HG03066 (cell line): Measurements from ENCODE around the gene ARNT2.

ENCODE experiments used
- ATAC-seq: cut with Tn5 transposase; IDR thresholded peaks from one replicate; pipeline ENCODE4 v1.9.1; 2021; ENCODE audit warnings: low read depth; ENCODE audit not compliant: unreplicated experiment

ARNT2 gene

GRCh38 chr15:80587816-80588456, 183.8 kb downstream of the ARNT2 start:
- no peak for ATAC-seq

DNA sequence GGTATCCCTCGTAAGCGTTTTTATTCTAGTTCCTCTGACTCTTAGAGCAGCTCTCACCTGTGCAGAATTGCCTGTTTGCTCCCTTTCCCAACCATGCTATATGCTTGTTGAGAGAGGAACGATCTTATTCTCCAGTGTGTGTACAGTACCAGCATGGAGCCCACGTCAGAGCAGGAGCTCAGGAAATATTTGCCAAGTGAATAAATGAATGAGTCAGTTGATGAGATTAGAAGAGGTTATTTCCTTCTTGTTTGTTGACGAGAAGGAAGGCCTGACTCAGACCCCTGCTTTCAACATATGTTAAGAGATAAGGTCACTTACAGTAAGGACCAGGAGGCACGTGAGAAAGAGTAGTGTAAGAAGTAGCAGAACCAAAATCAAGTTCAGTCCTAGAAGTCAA, 184.6 kb downstream of the ARNT2 start:
- no peak for ATAC-seq

DNA sequence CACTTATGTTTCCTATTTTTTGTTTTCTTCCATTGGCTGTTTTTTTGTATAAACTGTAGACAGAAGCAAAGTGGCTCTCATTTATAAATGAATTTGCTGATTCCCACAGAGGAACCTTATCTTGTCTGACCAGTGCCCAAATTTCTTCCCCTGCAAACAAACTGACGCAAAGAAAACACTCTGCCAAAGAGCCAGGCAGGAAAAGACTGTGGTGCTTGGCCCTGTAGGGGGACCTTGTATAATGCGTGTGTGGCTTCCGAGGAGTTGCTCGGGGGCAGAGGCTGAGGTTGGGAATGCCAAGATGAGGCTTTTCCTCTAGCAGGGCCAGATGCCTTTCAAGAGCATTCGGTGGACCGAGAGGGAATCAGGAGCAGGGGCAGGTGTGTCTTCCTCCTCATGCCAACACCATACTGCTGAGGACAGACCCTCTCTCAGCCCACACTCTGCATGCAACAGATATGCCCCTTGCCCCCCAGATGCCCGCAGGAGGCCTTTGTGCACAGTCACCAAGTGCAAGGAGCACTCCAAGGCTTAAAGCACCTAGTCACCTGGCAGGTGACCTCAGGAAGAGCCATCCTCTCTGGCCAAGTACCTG, 186.7 kb downstream of the ARNT2 start:
- no peak for ATAC-seq

GRCh38 chr15:80591471-80591870, 187.3 kb downstream of the ARNT2 start:
- no peak for ATAC-seq

- ATAC-seq, result no peak
Measured at GRCh38 chr15:80591938-80592825, 188.0 kb downstream of the ARNT2 start.

DNA sequence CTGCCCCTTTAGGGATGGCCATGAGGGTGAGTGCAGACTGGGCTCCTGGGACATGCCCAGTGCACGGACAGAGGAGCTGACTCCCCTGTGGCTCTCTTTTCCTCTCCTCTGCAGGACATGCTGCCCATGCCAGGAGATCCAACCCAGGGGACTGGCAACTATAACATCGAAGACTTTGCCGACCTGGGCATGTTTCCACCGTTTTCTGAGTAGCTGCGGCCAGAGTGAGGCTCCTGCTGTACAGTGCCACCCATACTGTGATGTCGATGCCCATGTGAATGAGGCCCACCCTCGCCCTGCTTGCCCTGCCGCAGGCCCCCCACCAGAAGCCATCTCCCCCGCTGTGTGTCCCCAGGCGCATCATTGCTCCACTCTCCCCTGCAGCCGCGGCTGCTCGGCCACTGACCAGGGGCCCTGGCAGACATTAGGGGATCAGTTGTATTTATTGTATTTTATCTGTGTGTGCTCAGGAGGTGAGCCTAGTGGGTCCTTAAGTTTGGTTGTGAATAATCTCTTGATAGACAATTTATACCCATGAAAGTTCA, 189.4 kb downstream of the ARNT2 start:
- no peak for ATAC-seq

DNA sequence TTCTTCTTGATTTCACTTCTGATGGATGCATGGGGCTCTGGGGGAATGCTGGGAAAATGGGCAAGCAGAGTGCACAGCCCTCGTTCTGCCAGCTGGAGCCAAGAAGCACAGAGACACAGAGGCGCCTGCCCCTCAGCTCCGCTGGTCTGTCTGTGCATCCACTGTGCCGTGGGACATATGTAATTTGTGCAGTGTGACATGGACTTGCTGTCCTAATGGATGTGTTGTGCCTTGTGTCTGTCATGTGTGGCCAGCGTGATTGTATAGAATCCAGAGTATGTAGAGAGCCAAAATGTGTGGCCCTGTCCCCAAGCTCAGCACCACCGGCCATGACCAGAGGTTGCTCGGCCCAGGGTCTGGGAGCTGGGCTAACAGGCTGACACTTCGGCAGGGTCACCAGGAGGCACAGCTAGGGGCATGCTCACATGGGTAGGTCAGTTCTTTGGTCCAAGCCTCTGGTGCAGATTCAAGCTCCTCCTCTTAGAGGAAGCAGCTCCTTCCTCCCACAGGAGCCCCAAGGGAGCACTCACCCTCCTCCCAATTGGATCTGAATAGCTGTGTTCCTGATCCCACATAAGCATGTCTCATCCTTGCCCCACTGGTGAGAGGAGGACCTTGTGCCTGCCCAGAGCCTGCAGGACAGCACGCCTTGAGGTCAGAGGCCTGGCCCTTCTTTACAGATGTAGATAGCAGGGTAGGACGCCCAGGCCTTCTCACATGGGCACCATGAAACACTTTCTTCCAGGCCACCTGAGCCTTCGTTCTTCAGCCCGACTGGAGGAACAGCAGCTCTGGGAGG, 190.1 kb downstream of the ARNT2 start:
- no peak for ATAC-seq

- ATAC-seq, result no peak
Measured at GRCh38 chr15:80595396-80595795, 191.2 kb downstream of the ARNT2 start.

DNA sequence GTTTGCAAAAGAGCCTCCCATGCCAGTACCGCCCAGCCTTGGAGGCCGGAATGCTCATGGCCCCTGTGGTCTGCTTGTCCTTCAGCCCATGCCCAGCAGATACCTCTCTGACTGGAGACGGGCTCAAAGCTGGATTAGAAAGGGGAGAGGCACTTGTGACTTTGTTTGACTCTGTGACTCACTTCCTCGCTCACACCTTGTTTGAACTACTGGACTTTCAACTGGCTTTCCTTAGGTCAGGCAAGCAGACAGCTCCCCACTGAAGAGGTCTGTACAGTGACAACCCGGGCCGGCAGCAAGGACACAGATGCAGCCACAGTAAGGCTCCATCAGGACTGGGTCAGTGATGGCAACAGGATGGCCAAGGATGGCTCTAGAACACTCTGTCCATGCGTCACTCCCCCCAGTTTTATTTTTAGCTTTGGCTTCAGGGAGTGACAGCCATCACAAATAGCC, 192.4 kb downstream of the ARNT2 start:
- no peak for ATAC-seq

- ATAC-seq, result no peak
Measured at GRCh38 chr15:80597076-80597475, 192.9 kb downstream of the ARNT2 start.

GRCh38 chr15:80599359-80599758, 195.2 kb downstream of the ARNT2 start:
- ATAC-seq, result no peak

- no peak for ATAC-seq
Measured at GRCh38 chr15:80600626-80601025, 196.4 kb downstream of the ARNT2 start.

DNA sequence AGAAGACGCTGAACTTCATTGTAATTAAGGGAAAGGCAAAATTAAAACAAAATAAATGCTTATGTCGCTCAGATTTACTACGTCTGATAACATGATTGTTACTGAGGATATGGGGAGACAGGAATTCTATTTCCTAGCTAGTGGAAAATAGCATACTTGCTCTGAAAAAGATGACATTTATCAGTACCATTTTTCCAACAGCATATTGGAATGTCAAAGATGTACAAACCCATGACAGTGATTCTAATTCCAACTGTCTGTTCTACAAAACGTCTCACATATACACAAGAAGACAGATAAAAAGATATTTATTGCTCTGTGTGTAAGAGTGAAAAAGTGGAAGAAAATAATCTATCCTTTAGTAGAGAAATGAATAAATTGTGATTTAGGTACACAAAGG, 197.1 kb downstream of the ARNT2 start:
- no peak for ATAC-seq

GRCh38 chr15:80604583-80605575, 200.7 kb downstream of the ARNT2 start:
- ATAC-seq, result no peak

GRCh38 chr15:80605591-80606150, 201.5 kb downstream of the ARNT2 start:
- ATAC-seq, result no peak

DNA sequence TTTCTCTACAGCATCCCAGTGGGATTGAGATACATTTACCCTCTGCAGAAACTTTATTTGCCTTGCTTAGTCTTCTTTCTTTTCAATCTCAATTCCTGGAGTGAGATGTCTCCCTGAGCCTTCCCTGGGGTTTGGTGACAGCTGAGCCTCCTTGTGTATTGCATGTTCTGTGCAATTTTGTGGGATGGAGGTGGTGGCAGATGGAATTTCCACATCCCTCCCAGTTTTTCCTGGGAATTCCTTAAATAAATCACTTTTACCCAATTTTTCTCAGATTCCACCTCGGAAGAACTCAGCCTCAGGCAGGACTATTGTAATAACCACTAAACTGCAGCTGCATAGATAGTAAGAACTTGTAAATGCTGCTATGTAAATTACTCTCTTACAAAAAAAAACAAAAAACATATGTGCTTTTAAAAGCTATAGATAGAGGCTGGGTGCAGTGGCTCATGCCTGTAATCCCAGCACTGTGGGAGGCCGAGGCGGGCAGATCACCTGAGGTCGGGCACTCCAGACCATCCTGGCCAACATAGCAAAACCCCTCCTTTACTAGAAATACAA, 202.4 kb downstream of the ARNT2 start:
- no peak for ATAC-seq

GRCh38 chr15:80607287-80607980, 203.3 kb downstream of the ARNT2 start:
- ATAC-seq, result no peak

DNA sequence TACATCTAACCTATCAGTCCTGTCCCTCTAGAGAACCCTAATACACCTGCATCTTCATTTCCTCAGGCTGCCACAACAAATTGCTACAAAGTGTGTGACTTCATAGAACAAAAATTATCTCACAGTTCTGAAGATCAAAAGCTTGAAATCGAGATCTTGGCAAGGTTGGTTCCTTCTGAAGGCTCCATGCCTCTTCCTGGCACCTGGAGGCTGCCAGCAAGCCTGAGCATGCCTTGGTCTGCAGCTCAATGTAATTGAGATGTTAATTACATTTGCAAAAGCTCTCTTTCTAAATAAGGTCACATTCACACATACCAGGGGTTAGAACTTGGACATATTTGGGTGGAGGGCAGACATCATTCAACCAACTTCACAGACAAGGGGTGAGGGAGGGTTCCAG, 204.5 kb downstream of the ARNT2 start:
- no peak for ATAC-seq
